Osteoblast (primary cell): ENCODE data around the gene ONECUT2. TPM values are rescaled to one million over a fixed set of nuclear protein-coding genes. Genes with fewer than 3 reads are reported as not detected.

Experiments
- DNase-seq: peaks from one replicate; pipeline ENCODE4 v3.0.0; 2011; ENCODE audit warnings: low spot score, mixed read lengths; ENCODE audit not compliant: insufficient read length; ENCODE audit errors: missing footprints
- H2AFZ ChIP-seq: 2 replicates; pipeline ENCODE4 v1.6.0; 2011; ENCODE audit warnings: mild to moderate bottlenecking, low read length
- H3K27ac ChIP-seq: 2 replicates; pipeline ENCODE4 v1.5.1; 2011; ENCODE audit warnings: mild to moderate bottlenecking, low read depth, low read length, moderate library complexity
- H3K27me3 ChIP-seq: 2 replicates; pipeline ENCODE4 v1.6.0; 2012; ENCODE audit warnings: mild to moderate bottlenecking, control low read depth, inconsistent platforms, low read length, moderate library complexity; ENCODE audit not compliant: insufficient read depth
- H3K36me3 ChIP-seq: 2 replicates; pipeline ENCODE4 v1.5.1; 2011; ENCODE audit warnings: mild to moderate bottlenecking, low read length, control low read depth, moderate library complexity; ENCODE audit not compliant: insufficient read depth
- H3K4me1 ChIP-seq: 2 replicates; pipeline ENCODE4 v1.5.1; 2011; ENCODE audit warnings: mild to moderate bottlenecking, low read length, control low read depth, moderate library complexity; ENCODE audit not compliant: insufficient read depth
- H3K4me2 ChIP-seq: 2 replicates; pipeline ENCODE4 v1.6.0; 2011; ENCODE audit warnings: mild to moderate bottlenecking, low read length; ENCODE audit not compliant: insufficient read depth
- H3K4me3 ChIP-seq: fragments of 200-600 bp; sonication (generic); 3 replicates; pipeline ENCODE4 v1.5.1; 2012; ENCODE audit warnings: mild to moderate bottlenecking, low read length, inconsistent platforms; ENCODE audit not compliant: insufficient read depth
- H3K79me2 ChIP-seq: 2 replicates; pipeline ENCODE4 v1.6.0; 2012; ENCODE audit warnings: mild to moderate bottlenecking, low read length, control low read depth, inconsistent platforms; ENCODE audit not compliant: insufficient read depth
- H3K9me3 ChIP-seq: 2 replicates; pipeline ENCODE4 v1.5.1; 2011; ENCODE audit warnings: low read depth, low read length, control low read depth
- H4K20me1 ChIP-seq: 2 replicates; pipeline ENCODE4 v1.6.0; 2012; ENCODE audit warnings: mild to moderate bottlenecking, low read length, control low read depth; ENCODE audit not compliant: insufficient read depth
- CTCF ChIP-seq: IDR thresholded peaks from 2 replicates; pipeline ENCODE4 v1.5.1; 2011; ENCODE audit warnings: mild to moderate bottlenecking, low read depth, low read length, moderate library complexity; ENCODE audit errors: extremely low read depth
- total RNA-seq: library from RNA; depleted of rRNA; stranded (reverse); fragments of >200 nt; gene quantifications from 2 replicates; pipeline ENCODE4 v1.2.3, GENCODE V29; 2012

ONECUT2 gene
- total RNA-seq, 1 donor: under 0.01 TPM

- peak; percentile 74 for DNase-seq
- Histone ChIP-seq H3K36me3 (no peaks in the 10 kb centered on the region), H4K20me1 (peaks cover 2% of the 10 kb centered on the region), H3K4me3 (no peak overlapping the region), H3K27ac (no peak overlapping the region), H3K4me2 (no peak overlapping the region), H3K4me1 (no peaks in the 10 kb centered on the region), H3K9me3 (no peaks in the 10 kb centered on the region), H3K27me3 (peaks cover 39% of the 10 kb centered on the region), H2AFZ (no peak overlapping the region), H3K79me2 (no peaks in the 10 kb centered on the region)
- TF ChIP-seq CTCF: no peak
Observed at GRCh38 chr18:57447154-57447621, 12.0 kb downstream of the ONECUT2 start.

GRCh38 chr18:57455576-57456129 is 20.5 kb downstream of the ONECUT2 start:
- no peak for DNase-seq
- H3K4me3 ChIP-seq: no peak overlapping the region
- H3K27ac ChIP-seq: no peak overlapping the region

GRCh38 chr18:57461652-57462269 is 26.6 kb downstream of the ONECUT2 start:
- Histone ChIP-seq H3K4me2 (no peak overlapping the region), H2AFZ (no peak overlapping the region), H4K20me1 (no peaks in the 10 kb centered on the region), H3K9me3 (no peaks in the 10 kb centered on the region), H3K4me3 (no peak overlapping the region), H3K4me1 (no peaks in the 10 kb centered on the region), H3K27me3 (no peaks in the 10 kb centered on the region), H3K36me3 (no peaks in the 10 kb centered on the region), H3K79me2 (no peaks in the 10 kb centered on the region), H3K27ac (no peak overlapping the region)
- TF ChIP-seq CTCF: no peak
- DNase-seq: no peak

More at GRCh38 chr18:57455576-57456129, 20.5 kb downstream of the ONECUT2 start:
- Histone ChIP-seq H2AFZ (no peak overlapping the region), H3K4me2 (no peak overlapping the region), H3K4me1 (no peaks in the 10 kb centered on the region), H3K79me2 (no peaks in the 10 kb centered on the region), H3K9me3 (no peaks in the 10 kb centered on the region), H4K20me1 (no peaks in the 10 kb centered on the region), H3K27me3 (peaks cover 2% of the 10 kb centered on the region), H3K36me3 (no peaks in the 10 kb centered on the region)
- no peak for TF ChIP-seq CTCF

- no peaks in the 10 kb centered on the region for H3K27me3 ChIP-seq
- H3K27ac ChIP-seq: no peak overlapping the region
- no peak for DNase-seq
- TF ChIP-seq CTCF: no peak
- no peaks in the 10 kb centered on the region for H4K20me1 ChIP-seq
- H3K4me1 ChIP-seq: no peaks in the 10 kb centered on the region
- no peak overlapping the region for H2AFZ ChIP-seq
- no peaks in the 10 kb centered on the region for H3K79me2 ChIP-seq
- H3K36me3 ChIP-seq: no peaks in the 10 kb centered on the region
- no peaks in the 10 kb centered on the region for H3K9me3 ChIP-seq
- no peak overlapping the region for H3K4me3 ChIP-seq
- H3K4me2 ChIP-seq: no peak overlapping the region
Observed at GRCh38 chr18:57466307-57466706, 31.1 kb downstream of the ONECUT2 start.
